GM10266 (cell line): Measurements from ENCODE around the gene TOMM40L.

Source experiments
- DNase-seq: peaks from one replicate; pipeline ENCODE4 v3.0.0; 2012; ENCODE audit errors: extremely low spot score
- CTCF ChIP-seq: IDR thresholded peaks from 2 replicates; pipeline ENCODE4 v1.5.1; 2012; ENCODE audit warnings: mild to moderate bottlenecking, low read depth; ENCODE audit not compliant: control insufficient read depth, insufficient read depth; ENCODE audit errors: missing control alignments

Gene TOMM40L

GRCh38 chr1:161192476-161193465, 33.1 kb upstream of the TOMM40L start:
- DNase-seq, result peak; percentile 78
- TF ChIP-seq CTCF, result peak; percentile 96

- TF ChIP-seq CTCF, result no peak
- DNase-seq, result no peak
Measured at GRCh38 chr1:161193561-161194235, 32.2 kb upstream of the TOMM40L start.

DNA sequence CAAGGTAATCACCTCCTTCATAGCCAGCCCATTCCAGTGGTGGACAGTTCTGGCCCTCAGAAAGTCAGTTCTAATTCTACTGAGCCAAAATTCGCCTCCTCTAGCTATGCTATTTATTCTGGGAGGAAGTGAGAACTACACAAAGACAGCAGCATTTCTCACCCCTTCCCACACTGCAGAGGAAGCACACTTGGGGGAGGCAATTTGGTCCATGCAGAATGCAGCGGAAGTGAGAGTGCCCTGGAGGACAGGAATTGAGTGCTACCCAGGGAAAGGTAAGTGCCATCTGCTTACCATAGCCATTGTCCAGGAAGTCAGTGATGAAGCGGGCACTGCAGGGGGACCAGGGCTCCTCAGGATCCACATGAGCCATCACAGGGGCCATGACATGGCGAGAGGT, 30.7 kb upstream of the TOMM40L start:
- no peak for DNase-seq
- no peak for TF ChIP-seq CTCF

GRCh38 chr1:161196111-161196510, 29.7 kb upstream of the TOMM40L start:
- TF ChIP-seq CTCF, result no peak
- DNase-seq, result no peak

GRCh38 chr1:161196521-161197451, 29.1 kb upstream of the TOMM40L start:
- no peak for TF ChIP-seq CTCF
- no peak for DNase-seq

DNA sequence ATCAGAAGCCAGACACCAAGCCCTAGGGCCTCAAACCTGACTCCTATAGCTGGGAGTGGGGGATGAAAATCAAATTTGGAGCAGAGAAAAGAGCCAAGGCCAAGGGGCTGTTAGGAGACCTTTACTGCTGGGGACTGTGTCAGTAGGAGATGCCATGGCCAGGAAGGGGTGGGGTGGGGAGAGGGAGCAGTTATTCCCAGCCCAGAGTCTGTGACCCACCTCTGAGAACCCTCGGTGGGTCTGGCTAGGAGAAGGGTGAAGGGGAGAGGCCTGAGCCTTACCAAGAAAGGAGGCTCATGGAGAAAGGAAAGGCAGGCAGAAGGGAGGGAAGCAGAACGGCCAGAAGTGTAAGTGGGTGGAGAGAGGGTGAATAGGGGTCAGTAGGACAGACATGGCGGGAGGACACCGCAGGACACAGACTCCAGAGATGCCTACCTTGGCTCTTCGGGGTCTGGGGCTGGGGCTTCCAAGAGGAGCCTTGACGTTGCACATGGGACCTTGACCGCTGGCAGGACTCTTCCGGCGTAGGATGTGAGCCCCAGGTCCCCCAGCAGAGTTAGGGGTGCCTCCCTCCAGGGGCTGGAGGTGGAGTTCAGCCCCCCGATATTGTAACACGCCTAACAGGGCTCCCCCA, 28.2 kb upstream of the TOMM40L start:
- DNase-seq, result no peak
- TF ChIP-seq CTCF, result no peak
